D341Med (cell line): ENCODE results near the gene STMND1.
"Not testable (repeated sequence)": the region's sequence is repeated elsewhere in the genome, so short reads cannot be mapped to it uniquely, and the experiment has no call there.

Source experiments
- DNase-seq: peaks from one replicate; pipeline ENCODE4 v3.0.0; 2012; ENCODE audit warnings: low spot score

Gene STMND1

DNA sequence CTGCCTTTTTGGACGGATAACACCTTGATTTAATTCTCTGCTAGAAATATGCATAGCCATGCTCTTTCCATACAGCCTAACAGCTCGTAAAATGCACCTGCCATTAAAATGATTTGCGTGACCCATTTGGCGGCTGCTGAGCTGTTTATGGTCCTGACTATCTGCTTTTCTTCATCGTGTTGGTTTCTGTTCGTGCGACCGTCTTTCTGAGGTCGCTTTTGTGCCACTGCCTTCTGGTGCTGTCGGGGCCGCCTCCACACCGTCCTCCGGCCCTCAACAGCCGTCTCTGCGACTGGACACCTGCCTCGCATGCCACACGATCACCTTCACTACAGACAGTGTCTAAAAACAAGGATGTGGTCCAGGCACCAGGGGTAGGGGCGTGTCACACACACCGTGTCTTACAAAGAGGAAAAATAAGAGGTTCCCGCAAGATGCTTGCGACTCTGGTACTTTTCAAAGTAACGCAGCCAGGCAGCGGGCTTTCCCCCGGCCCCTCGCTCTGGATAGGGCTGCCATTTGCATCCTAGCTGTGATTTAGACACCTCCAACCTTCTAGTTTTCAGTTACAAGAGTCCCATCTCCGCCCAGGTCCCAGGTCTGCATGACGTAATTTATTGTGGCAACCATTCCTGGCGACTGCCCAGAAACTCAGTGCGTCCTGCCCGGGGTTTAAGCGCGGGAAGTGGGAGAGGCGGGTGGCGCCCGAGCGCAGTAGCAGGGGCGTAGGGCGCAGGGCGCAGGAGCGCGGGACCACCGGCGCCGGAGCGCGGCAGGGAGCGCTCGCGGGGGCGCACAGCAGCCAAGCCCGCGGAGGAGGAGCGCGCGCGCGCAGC, at the start of gene STMND1:
TSS of gene STMND1 (plus strand) at position 629 of the 836 bp plus-strand sequence. CDS start 208 bp downstream, outside the sequence.
- DNase-seq = peak; percentile 56

DNA sequence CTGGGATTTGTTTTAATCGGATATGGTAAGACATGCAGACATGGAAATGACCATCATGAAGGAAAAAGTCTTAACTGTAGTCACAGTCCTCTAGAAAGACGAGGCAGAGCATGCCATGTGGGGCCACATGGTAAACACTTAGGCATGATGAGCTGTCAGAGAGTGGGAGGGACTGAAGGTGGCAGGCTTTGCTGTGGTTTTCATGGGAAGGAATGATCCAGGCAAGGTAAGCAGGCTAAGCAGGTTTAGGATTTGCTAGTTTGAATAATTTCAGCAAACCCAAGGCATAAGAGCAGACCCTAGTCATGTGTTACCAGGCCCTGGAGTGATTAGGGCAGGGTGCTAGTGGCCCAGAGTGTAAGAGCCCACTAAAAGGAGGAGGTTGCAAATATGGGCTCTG, 47.2 kb upstream of the STMND1 start:
- no peak for DNase-seq

DNA sequence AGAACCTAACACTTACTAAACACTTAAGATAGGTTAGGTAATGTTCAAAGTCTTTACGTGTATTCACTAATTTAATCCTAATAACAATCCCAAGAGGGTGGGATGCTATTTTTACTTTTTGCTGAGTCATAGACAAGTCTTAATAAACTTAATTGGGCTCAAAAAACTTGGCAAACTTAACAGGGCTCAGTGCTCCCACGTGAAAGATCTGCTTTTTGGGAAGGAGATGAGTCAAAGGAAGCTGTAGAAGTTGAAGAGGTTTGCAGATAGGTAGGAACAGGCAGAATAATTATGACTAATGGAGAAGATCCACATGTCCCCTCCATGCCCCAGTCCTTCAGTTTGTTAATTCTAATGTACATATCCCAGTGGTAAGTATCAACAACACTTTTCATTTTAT, 44.5 kb upstream of the STMND1 start:
- no peak for DNase-seq

DNA sequence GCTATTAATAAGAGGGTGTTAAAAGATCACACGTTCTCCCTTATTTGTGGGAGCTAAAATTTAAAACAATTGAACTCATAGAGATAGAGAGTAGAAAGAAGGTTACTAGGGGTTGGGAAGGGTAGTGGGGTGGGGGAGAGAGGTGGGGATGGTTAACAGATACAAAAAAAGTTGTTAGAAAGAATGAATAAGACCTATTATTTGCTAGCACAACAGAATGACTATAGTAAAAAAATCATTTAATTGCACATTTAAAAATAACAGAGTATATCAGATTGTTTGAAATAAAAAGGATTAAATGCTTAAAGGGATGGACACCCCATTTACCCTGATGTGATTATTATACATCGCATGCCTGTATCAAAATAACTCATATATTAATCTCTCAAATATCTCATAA, 43.3 kb upstream of the STMND1 start:
- DNase-seq = no peak

DNA sequence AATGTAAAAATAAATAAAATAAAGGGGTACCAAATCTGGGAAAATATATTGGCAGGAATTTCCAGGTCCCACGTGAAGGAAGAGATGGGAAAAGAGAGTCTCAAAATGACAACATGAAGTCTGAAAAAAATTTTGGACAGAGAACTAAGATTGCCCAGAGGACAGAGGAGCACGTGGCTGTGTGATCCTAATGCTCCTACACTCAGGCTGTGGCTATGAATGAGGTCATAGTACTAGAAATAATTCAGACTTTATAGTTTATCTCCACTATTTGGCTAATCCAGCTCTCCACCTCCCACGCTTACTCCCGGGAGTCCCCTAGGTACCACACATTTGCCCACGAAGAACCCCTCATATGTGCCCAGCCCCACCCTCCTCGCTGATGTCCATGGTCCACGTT, 42.8 kb upstream of the STMND1 start:
- DNase-seq = no peak

DNA sequence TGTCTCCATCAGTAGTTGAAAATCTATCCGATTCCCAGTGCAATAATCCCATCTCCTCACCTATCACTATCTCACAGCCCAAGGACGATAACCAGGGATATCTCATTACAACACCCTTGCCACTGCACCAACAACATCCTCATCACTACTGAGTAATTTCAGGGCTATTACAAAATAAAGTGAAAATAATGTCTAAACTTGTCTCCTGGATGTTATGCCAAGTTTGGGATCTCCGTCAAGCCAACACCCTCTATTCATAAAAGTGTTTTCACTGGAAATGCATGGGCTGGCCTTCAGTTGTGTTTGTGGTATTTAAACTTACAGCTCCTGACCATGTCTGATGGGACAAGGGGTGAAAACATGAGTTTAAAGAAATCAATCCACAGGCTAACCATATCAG, 42.0 kb upstream of the STMND1 start:
- no peak for DNase-seq

DNA sequence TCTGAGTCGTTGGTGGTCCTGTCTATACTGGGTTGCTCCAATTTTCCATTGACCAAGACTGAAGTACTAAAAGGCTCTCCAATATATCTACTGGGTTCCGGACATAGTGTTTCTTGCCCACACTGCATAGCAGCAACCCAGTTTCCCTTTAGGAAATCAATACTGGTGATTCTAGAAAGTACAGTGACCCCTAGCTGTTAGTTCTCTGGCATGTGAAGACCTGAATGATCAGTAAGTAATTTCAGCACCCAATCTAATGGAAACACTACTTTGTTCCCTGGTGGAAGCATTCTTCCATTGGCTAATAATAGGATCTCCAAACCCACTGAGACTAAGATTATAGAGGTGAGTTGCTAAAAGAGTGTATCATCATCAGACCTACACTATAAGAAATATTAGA, 40.8 kb upstream of the STMND1 start:
- DNase-seq = no peak

DNA sequence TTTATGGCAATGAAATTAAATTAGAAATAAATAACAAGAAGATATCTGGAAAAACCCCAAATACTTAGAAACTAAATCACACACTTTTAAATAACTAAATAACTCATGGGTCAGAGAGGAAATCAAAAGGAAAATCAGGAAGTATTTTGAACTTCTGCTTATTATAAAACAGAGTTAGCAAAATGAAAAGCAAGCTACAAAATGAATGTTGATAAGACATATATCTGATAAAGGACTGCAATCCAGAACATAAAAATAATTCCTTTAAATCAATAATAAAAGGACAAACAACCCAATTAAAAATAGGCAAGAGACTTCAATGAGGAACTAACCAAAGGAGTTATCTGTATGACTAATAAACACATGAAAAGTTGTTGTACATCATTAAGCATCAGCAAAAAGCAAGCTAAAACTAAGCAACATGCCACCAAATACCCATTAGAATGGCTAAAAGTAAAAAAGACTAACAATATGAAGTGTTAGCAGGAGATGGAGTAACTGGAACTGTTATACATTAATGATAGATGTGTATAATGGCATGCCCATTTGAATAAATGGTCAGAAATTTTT, 38.9 kb upstream of the STMND1 start:
- no peak for DNase-seq

DNA sequence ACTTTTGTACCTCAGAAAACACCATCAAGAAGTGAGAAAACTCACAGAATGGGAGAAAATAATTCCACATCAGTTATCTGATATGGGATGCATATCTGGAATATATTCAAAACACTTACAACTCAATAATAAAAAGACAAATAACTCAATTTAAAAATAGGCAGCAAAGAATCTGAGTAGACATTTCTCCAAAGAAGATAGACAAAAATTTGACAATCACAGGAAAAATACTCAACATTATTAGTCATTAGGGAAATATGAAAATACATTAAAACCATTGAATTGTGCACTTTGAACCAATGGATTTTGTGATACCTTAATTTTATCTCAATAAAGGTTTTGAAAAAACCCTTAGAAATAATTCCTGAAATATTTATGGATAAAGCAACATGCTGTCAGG, 36.9 kb upstream of the STMND1 start:
- no peak for DNase-seq

DNA sequence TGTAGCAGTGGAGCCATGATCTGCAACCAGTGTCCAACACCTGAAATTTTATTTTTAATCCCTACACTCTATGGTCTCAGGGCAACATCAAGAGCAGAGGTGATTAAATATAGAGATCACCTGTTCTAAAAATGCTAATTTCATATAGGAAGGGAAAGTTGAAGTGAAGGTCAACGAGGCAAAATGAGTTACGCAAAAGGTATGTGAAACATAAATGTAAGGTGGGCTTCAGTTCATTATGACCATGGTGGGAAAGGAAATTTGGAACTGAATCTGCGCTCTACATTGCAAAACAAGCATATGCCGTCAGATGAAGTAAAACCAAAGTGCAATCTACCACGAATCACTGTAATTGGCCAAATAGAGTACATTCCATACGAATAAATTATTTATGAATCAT, 35.2 kb upstream of the STMND1 start:
- no peak for DNase-seq

DNA sequence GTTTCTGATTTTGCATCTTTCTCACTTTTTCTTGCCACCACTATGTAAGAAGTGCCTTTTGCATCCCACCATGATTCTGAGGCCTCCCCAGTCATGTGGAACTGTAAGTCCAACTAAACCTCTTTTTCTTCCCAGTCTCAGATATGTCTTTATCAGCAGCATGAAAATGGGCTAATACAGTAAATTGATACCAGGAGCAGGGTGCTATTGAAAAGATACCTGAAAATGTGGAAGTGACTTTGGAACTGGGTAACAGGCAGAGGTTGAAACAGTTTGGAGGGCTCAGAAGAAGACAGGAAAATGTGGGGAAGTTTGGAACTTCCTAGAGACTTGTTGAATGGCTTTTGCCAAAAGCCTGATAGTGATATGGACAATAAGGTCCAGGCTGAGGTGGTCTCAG, 32.9 kb upstream of the STMND1 start:
- DNase-seq = not testable (repeated sequence)

DNA sequence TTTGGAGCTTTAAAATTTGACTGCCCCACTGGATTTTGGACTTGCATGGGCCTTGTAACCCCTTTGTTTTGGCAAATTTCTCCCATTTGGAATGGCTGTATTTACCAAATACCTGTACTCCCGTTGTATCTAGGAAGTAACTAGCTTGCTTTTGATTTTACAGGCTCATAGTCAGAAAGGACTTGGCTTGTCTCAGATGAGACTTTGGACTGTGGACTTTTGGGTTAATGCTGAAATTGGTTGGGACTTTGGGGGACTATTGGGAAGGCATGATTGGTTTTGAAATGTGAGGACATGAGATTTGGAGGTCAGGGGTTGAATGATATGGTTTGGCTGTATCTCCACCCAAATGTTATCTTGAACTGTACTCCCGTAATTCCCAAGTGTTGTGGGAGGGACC, 31.4 kb upstream of the STMND1 start:
- DNase-seq = not testable (repeated sequence)

DNA sequence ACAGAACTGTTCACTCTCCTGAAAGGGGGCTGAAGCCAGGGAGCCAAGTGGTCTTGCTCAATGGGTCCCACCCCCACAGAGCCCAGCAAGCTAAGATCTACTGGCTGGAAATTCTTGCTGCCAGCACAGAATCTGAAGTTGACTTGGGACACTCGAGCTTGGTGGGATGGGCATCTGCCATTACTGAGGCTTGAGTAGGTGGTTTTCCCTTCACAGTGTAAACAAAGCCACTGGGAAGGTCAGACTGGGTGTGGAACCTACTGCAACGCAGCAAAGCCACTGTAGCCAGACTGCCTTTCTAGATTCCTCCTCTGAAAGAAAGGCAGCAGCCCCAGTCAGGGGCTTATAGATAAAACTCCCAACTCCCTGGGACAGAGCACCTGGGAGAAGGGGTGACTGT, 28.3 kb upstream of the STMND1 start:
- not testable (repeated sequence) for DNase-seq

DNA sequence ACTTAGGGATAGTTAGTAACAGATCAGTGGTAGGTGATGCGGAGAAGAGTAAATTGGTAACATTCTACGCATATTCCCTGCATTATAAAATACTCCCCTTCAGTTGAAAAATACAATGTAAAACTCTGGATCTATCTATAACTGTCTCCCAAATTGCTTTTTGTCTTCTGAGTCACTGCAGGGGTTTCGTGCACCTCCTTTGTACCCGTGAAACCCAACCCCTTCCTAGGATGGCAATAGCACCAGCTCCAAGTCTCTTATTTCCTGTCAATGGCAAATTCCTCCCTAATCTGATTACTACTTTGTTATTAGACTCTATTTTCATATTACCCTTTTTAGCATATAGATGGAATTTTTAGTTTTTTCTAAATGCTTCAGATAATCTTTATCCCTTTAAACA, 20.6 kb upstream of the STMND1 start:
- DNase-seq = no peak

DNA sequence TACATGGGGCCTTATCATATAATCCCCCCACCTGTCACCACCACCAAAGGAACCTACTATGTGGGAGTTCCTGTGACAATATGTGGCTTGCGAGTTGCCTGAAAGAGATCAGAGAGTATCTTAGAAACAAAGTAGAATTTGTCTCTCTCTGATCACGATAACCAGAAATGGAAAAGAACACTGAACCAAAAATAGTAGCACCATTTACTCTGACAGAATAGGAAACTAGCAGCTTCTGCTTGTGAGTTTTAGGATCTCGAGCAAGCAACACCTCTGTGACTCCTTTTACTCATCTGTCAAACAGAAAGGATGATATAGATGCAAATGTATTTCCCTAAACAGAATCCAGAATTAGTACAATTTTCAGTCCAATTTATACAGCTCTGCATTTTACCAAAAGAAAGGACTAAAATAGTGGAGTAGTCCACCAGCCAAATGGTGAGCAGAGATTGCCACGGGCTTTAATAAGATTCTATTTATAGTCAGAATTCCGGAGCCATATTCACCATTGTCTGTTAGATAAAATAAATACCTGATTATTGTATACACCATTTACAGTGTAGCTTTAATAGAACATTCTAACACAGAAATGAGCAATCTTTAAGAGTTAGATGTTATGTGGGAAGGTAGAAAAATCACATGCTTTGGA, 19.9 kb upstream of the STMND1 start:
- DNase-seq = no peak

DNA sequence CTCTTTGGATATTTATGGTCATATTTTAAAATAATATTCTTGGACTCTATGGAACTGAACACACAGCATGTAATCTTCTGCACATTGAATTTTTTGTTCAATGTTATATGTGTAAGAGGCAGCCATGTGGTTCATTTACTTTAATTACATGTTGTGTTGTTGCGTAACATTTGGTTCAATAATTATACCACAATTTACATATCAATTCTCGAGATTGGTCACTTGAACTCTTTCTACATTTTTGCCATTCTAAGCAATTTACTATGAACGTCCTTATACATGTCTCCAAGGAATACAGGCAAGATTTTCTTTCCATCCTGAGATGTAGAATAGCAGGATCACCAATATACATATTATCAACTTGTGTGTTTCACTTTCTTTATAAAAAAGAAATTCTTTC, 18.5 kb upstream of the STMND1 start:
- DNase-seq = no peak

DNA sequence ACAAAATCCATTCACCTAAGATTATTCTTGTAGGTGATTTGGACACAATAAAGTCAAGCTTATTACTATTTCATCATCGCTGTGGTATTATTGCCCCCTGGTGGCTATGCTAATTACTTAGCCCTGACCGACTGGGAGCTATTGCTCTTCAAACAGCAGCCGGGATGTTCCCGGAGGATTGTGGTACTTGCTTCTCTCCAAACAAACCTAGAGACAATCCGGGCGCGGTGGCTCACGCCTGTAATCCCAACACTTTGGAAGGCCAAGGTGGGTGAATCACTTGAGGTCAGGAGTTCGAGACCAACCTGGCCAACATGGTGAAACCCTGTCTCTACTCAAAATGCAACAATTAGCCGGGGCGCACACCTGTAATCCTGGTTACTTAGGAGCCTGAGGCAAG, 15.4 kb upstream of the STMND1 start:
- DNase-seq = peak; percentile 68

DNA sequence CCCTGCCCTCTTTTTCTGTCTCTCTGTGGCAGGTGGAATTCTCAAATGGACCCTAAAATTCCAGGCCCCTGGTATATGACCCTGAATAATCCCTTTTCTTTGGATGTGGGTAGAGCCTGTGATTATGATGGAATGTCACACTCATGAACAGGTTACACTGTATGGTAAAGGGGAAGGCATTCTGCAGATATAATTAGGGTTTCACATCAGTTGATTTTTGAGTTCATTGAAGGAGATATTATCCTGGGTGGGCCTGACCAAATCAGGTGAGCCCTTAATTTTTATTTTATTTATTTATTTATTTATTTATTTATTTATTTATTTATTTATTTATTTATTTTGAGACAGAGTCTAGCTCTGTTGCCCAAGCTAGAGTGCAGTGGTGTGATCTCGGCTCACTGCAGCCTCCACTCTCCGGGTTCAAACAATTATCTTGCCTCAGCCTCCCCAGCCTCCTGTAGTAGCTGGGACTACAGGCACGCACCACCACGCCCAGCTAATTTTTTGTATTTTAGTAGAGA, 13.7 kb upstream of the STMND1 start:
- DNase-seq = no peak

DNA sequence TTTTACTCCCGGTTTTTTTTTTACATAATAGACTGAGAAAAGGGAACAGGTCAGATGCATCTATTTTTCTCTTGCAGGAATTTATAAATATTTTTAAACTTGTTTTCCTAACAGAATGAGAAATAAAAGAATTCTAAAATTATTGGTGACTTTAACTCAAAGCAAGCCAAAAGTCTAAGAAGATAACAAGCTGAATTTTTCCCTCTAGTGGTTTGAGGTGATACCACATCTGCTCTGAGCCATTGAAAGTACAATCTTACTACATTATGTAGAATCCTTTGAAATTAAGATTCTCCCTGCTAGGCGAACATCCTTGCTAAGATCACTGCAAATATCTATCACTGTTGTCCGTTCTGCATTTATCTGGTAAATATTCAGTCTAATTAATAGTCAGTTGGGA, 10.7 kb upstream of the STMND1 start:
- no peak for DNase-seq

DNA sequence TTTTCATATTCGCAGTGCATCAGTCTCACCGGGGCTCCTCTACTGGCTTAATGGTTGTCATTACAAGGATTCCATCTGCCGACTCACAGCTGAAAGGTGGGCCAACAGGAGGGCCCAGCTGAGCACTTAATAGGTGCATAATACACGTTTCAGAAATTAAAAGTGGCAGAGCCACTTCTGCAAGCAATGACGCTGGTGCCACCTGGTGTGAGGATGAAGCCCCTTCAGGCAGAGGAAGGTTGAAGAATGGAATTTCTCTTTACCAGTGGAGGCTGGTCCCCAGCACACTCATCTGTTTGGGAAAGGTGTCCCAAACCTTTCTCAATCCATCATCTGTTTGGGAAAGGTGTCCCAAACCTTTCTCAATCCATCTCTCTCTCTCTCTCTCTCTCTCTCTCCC, 8.2 kb upstream of the STMND1 start:
- no peak for DNase-seq

DNA sequence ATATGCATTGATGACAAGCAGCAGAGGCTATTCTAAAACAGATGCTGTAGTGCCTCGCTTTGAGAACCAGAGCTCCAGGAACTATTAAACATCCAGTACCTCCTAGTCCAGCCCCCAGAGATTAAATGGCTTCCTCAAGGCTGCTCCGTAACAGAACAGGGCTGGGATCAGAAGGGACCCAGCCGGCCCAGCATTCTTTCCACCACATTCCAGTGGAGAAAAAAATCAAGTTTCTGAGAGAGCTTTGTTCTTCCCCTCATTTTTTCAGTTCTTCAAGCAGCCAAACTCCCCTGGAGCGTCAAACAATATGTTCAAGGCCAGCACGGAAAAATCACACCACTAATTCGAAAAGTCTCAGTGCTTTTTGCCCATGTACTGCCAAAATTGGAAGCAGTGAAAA, 5.8 kb upstream of the STMND1 start:
- DNase-seq = no peak

DNA sequence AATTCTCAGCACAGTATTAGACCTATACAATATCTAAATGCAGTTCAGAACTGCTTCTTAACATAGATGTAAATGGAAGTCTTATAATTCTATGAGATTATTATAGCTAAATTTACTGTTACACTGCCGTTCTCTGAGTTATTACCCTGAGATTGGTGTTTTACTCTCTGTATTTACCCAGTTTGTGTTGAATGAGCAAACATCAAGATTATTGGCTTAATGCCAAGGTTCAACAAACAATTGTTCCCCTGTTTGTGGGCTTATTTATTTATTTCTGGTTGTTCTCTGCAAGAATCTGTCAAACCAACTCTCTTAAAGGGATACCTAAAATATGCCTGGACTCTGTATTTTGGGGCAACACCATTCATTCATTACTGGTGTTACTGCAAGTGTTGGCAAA, 5.2 kb upstream of the STMND1 start:
- DNase-seq = no peak

DNA sequence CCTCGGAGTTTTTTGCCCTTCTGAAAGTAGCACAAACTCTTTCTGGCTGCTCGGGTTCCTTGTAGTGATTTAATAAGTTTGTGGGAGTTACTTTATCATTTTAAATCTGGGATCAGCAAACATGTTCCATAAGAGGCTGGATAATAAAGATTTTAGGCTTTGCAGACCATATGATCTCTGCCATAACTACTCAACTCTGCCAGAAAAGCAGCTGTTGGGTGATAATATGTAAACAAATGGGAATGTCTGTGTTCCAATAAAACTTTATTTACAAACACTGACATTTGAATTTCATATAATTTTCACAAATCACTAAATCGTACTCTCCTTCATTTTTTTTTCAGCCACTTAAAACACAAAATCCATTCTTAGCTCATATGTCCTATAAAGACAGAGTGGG, 3.9 kb upstream of the STMND1 start:
- DNase-seq = no peak
